HL-60 (cell line): ENCODE results near the gene FHAD1.
"Not testable (repeated sequence)": the region's sequence is repeated elsewhere in the genome, so short reads cannot be mapped to it uniquely, and the experiment has no call there.

ENCODE experiments used
- DNase-seq, 2 experiments: peaks; one replicate each; pipeline ENCODE4 v3.0.0-alpha.2; 2010 to 2020; ENCODE audit warnings: low read depth in 1 of 2, low spot score in 1 of 2
- H3K27ac ChIP-seq: fragments of 250-450 bp; sonication (Bioruptor Pico); replicated peaks from 2 replicates; pipeline ENCODE4 v1.5.1; 2020; ENCODE audit warnings: mild to moderate bottlenecking, moderate library complexity
- H3K27me3 ChIP-seq: fragments of 250-450 bp; sonication (Bioruptor Pico); 2 replicates; pipeline ENCODE4 v1.5.1; 2021; ENCODE audit warnings: mild to moderate bottlenecking, moderate library complexity; ENCODE audit not compliant: insufficient read depth, poor library complexity, severe bottlenecking
- H3K4me3 ChIP-seq: replicated peaks from 2 replicates; pipeline ENCODE4 v1.5.1; 2011; ENCODE audit warnings: mild to moderate bottlenecking, control low read depth, low read length; ENCODE audit not compliant: insufficient read depth
- CTCF ChIP-seq: IDR thresholded peaks from one replicate; pipeline ENCODE4 v1.5.1; 2011; ENCODE audit warnings: low read length, control low read depth, inconsistent platforms; ENCODE audit not compliant: insufficient read depth
- GABPA ChIP-seq: IDR thresholded peaks from 2 replicates; pipeline ENCODE4 v1.6.1; 2012; ENCODE audit warnings: low read depth
- POLR2AphosphoS5 ChIP-seq: IDR thresholded peaks from 2 replicates; pipeline ENCODE4 v1.6.1; 2012; ENCODE audit warnings: low read depth
- SPI1 ChIP-seq: IDR thresholded peaks from 2 replicates; pipeline ENCODE4 v1.6.1; 2012; ENCODE audit warnings: low read depth, mild to moderate bottlenecking, borderline replicate concordance
- TF ChIP-seq, protein P1 (sequence below): IDR thresholded peaks from 2 replicates; pipeline ENCODE4 v1.6.1; 2012; ENCODE audit warnings: low read depth; ENCODE audit not compliant: insufficient replicate concordance

FHAD1 gene

GRCh38 chr1:15386164-15386749, 139.2 kb downstream of the FHAD1 start:
- Histone ChIP-seq H3K27me3 (peaks cover 18% of the 10 kb centered on the region), H3K27ac (no peak overlapping the region), H3K4me3 (no peak overlapping the region)
- no peak for TF ChIP-seq SPI1
- TF ChIP-seq POLR2AphosphoS5, result no peak
- no peak for TF ChIP-seq GABPA
- TF ChIP-seq CTCF, result no peak
- TF ChIP-seq, protein P1, sequence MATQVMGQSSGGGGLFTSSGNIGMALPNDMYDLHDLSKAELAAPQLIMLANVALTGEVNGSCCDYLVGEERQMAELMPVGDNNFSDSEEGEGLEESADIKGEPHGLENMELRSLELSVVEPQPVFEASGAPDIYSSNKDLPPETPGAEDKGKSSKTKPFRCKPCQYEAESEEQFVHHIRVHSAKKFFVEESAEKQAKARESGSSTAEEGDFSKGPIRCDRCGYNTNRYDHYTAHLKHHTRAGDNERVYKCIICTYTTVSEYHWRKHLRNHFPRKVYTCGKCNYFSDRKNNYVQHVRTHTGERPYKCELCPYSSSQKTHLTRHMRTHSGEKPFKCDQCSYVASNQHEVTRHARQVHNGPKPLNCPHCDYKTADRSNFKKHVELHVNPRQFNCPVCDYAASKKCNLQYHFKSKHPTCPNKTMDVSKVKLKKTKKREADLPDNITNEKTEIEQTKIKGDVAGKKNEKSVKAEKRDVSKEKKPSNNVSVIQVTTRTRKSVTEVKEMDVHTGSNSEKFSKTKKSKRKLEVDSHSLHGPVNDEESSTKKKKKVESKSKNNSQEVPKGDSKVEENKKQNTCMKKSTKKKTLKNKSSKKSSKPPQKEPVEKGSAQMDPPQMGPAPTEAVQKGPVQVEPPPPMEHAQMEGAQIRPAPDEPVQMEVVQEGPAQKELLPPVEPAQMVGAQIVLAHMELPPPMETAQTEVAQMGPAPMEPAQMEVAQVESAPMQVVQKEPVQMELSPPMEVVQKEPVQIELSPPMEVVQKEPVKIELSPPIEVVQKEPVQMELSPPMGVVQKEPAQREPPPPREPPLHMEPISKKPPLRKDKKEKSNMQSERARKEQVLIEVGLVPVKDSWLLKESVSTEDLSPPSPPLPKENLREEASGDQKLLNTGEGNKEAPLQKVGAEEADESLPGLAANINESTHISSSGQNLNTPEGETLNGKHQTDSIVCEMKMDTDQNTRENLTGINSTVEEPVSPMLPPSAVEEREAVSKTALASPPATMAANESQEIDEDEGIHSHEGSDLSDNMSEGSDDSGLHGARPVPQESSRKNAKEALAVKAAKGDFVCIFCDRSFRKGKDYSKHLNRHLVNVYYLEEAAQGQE, result no peak
- DNase-seq, result no peak

DNA sequence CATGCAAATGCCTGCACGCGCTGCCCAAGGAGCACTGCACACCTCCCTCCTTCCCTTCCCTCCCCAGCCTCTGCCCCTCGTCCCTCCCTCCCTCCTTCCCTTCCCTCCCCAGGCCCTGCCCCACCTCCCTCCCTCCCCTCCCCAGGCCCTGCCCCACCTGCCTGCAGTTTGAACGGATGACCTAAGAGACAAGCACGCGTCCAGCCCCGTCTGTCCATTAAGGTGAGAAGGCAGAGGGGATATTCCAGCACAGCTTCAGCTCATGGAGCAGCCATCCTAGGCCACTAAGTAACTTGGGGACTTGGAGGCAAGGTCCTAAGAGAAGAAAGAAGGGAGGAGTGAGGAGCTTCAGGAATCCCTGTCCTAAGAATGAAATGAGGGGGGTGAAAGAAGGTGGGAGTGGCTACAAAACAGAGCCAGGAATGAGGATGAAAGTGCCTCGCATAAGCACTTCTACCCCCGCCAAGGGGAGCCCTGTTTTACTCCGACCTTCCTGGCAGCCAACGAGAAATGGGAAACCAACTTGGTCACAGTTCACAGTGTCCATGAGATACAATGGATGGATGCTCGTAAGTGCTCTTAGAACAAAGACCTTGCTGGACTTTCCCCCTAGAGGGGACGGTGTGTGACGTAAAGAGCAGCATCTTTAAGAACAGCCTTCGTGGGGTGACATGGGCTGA, 141.3 kb downstream of the FHAD1 start:
- TF ChIP-seq CTCF (no peak), POLR2AphosphoS5 (no peak), SPI1 (no peak), GABPA (no peak)
- TF ChIP-seq, protein P1, result no peak
- H3K4me3 ChIP-seq, result no peak overlapping the region
- H3K27me3 ChIP-seq, result peaks cover 18% of the 10 kb centered on the region
- no peak for DNase-seq
- no peak overlapping the region for H3K27ac ChIP-seq

DNA sequence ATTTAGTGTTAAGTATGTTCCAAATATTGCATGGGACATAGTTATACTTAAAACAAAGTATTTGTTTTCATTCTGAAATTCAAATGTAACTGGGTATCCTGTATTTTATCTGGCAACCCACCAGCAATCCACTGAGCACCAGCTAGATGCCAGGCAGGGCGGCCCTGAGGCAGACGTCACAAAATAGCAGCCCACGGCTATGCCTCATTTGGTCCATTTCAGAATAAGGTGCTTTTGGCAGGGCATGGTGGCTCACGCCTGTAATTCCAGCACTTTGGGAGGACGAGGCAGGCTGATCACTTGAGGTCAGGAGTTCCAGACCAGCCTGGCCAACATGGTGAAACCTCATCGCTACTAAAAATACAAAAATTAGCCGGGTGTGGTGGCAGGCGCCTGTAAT, 142.8 kb downstream of the FHAD1 start:
- not testable (repeated sequence) for H3K27ac ChIP-seq, DNase-seq, H3K4me3 ChIP-seq
- H3K27me3 ChIP-seq, result peaks cover 14% of the 10 kb centered on the region

GRCh38 chr1:15390667-15391066, 143.6 kb downstream of the FHAD1 start:
- peaks cover 14% of the 10 kb centered on the region for H3K27me3 ChIP-seq
- TF ChIP-seq, protein P1, result no peak
- TF ChIP-seq CTCF, result no peak
- TF ChIP-seq GABPA, result no peak
- no peak for TF ChIP-seq POLR2AphosphoS5
- TF ChIP-seq SPI1, result no peak

More at GRCh38 chr1:15390667-15391066, 143.6 kb downstream of the FHAD1 start:
- no peak for DNase-seq
- Histone ChIP-seq H3K4me3 (no peak overlapping the region), H3K27ac (no peak overlapping the region)
